Measurements from ENCODE around the gene NACC2.

- no peak for TF ChIP-seq SMC3 (conservative IDR thresholded peaks at IDR 0.05; ENCODE audit: insufficient read depth, low read depth, low read length)
- TF ChIP-seq POLR3G (IDR thresholded peaks at IDR 0.05; ENCODE audit: extremely low read depth, insufficient read length, insufficient replicate concordance), result no peak
- no peak for TF ChIP-seq TEAD4 (IDR thresholded peaks at IDR 0.05; ENCODE audit: low read length)
- no peak for TF ChIP-seq TEAD4 (CRISPR knock-in tag; IDR thresholded peaks at IDR 0.05; ENCODE audit: borderline replicate concordance)
- TF ChIP-seq SRSF1 (IDR thresholded peaks at IDR 0.05; ENCODE audit: low read depth, low read length), result no peak
- TF ChIP-seq POLR2AphosphoS5 (IDR thresholded peaks at IDR 0.05; ENCODE audit: control insufficient read depth, insufficient read depth, low read depth, low read length), result no peak
- no peak for TF ChIP-seq KHSRP (IDR thresholded peaks at IDR 0.05)
- no peak for TF ChIP-seq SMAD3 (CRISPR knock-in tag; conservative IDR thresholded peaks at IDR 0.05)
- TF ChIP-seq E2F8 (IDR thresholded peaks at IDR 0.05; ENCODE audit: low read depth, partially characterized antibody), result no peak
- TF ChIP-seq RBBP5 (IDR thresholded peaks at IDR 0.05; ENCODE audit: borderline replicate concordance, insufficient read depth, low read length, poor library complexity, severe bottlenecking), result no peak
- TF ChIP-seq ZBTB11 (CRISPR knock-in tag; IDR thresholded peaks at IDR 0.05), result no peak
- TF ChIP-seq MYNN (IDR thresholded peaks at IDR 0.05), result no peak
- no peak for TF ChIP-seq MYNN (CRISPR knock-in tag; IDR thresholded peaks at IDR 0.05)
- TF ChIP-seq SMAD1 (IDR thresholded peaks at IDR 0.05; ENCODE audit: low read depth, low read length, partially characterized antibody), result no peak
These were observed 93.9 kb downstream of the NACC2 start for GRCh38 chr9:136001231-136001630.

Data from K562 (cell line).